Muscle of leg (tissue), 11 donors: ENCODE measurements around the gene TEAD1. TPM values are rescaled to one million over a fixed set of nuclear protein-coding genes. Genes with fewer than 3 reads are reported as not detected.
A peak's percentile ranks its signal among the peaks of the same experiment; 100 is the strongest.

Experiments
- DNase-seq: peaks from one replicate; pipeline ENCODE4 v3.0.0; 2013
- H3K27ac ChIP-seq: one replicate; pipeline ENCODE4 v1.5.1; 2013; ENCODE audit warnings: mild to moderate bottlenecking, low read length, control low read depth
- H3K27me3 ChIP-seq: one replicate; pipeline ENCODE4 v1.6.1; 2013; ENCODE audit warnings: low read length; ENCODE audit not compliant: control insufficient read depth, insufficient read depth
- H3K36me3 ChIP-seq: one replicate; pipeline ENCODE4 v1.6.1; 2013; ENCODE audit warnings: low read length; ENCODE audit not compliant: control insufficient read depth, insufficient read depth
- H3K4me1 ChIP-seq: one replicate; pipeline ENCODE4 v1.6.1; 2013; ENCODE audit warnings: low read length; ENCODE audit not compliant: control insufficient read depth, insufficient read depth
- H3K4me3 ChIP-seq: one replicate; pipeline ENCODE4 v1.5.1; 2013; ENCODE audit warnings: low read length, control low read depth
- H3K9me3 ChIP-seq: replicated peaks from 2 replicates; pipeline ENCODE4 v1.6.1; 2013; ENCODE audit warnings: low read depth, low read length; ENCODE audit not compliant: control insufficient read depth
- WGBS: methylation state at CpG from one replicate; pipeline ENCODE4 v1.1.5; 2013; ENCODE audit warnings: missing lambda C conversion rate; ENCODE audit not compliant: insufficient coverage; 5-methylcytosine and 5-hydroxymethylcytosine counted together
- polyA plus RNA-seq, 8 donors: library from polyadenylated mRNA; unstranded; fragments of 120-200 nt; gene quantifications; one replicate each; pipeline versions ENCODE4 v1.2.1 to v1.2.3, GENCODE V29; 2013; ENCODE audit warnings: inconsistent platforms in 1 of 8, low replicate concordance in 1 of 8; ENCODE audit not compliant: insufficient read length in 8 of 8, insufficient read depth in 1 of 8
- total RNA-seq: library from RNA; stranded (reverse); fragments of 120-200 nt; gene quantifications from one replicate; pipeline ENCODE4 v1.2.4, GENCODE V29; 2013

TEAD1 gene
- total and polyA plus RNA-seq, 9 donors = 53.9 to 104 (median 81.5) TPM

DNA sequence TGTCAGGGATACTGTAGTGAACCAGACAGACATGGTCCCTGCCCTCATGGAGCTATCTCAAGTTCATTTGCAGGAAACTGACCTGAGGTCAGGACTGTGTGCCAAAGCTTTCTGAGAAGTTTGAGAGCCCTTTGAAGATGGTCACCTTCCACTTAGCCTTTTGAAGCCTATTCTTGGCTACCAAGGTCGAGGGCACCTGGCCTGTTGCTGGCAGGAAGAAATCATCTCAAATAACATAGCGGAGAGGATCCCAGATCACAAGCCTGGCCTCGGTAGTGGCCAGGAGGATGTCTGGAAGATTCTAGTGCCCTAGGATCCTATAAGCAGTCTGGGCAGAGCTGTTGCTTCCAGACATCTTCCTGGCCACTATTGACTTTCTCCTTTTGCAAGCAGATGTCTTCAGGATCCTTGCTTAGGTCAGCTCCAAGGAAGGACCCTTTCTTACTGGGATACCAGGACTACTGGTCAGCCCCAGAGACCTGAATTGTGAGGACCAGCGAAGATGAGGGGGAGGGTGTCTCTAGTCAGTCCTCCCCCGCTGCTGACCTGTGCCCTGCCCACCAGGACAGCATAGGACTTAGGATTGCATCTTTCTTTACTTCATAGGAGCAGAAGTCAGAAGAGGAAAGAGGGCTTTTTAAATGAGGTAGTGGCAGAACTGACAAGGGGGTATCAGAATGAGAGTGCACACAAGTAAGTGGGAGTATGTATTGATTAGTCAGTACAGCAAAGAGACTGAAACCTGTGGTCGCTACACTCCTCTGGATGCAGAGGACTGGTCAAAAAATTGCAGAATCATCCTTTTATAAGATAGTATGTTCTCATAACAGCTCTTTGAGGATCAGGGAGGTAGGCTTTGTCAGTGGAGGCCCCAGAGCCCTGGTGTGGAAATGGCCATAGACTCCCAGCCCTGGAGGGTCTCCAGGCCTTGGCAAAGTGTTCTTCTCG lies 94.8 kb downstream of the TEAD1 start:
- peaks cover 49% of the 10 kb centered on the region for H3K4me1 ChIP-seq

GRCh38 chr11:12769834-12770345 lies 95.7 kb downstream of the TEAD1 start:
- 15% methylated on average over 3 of the region's 3 CpGs for WGBS
- Histone ChIP-seq H3K4me1 (peaks cover 40% of the 10 kb centered on the region), H3K27ac (no peak overlapping the region)

More for the DNA sequence above, 94.8 kb downstream of the TEAD1 start:
- Histone ChIP-seq H3K9me3 (no peaks in the 10 kb centered on the region), H3K27me3 (no peaks in the 10 kb centered on the region), H3K27ac (no peak overlapping the region), H3K4me3 (no peak overlapping the region), H3K36me3 (peaks cover 17% of the 10 kb centered on the region)
- no peak for DNase-seq
- 93% methylated on average over 3 of the region's 7 CpGs for WGBS

DNA sequence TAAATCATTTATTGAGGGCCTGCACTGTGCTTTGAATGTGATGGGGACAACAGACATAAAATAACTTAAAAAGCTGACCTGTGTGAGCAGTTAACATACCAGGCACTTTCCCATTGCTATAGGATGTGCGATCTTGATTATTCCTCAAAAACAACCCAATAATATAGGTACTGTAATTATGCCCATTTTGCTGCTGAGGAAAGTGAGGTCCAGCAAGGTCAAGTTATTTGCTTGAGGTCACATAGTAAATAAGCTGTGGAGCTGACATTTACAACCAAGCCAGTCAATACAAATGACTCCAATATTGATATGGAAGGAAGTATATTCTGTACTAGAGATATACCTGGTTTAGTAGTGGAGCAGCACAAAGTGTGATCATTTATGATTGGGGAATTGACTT lies 96.2 kb downstream of the TEAD1 start:
- Histone ChIP-seq H3K4me1 (peaks cover 39% of the 10 kb centered on the region), H3K9me3 (no peaks in the 10 kb centered on the region)
- WGBS = no CpG with 5 or more reads among the region's 1 CpG

More at GRCh38 chr11:12769834-12770345, 95.7 kb downstream of the TEAD1 start:
- Histone ChIP-seq H3K4me3 (no peak overlapping the region), H3K27me3 (no peaks in the 10 kb centered on the region), H3K9me3 (no peaks in the 10 kb centered on the region), H3K36me3 (peaks cover 12% of the 10 kb centered on the region)
- DNase-seq = no peak

DNA sequence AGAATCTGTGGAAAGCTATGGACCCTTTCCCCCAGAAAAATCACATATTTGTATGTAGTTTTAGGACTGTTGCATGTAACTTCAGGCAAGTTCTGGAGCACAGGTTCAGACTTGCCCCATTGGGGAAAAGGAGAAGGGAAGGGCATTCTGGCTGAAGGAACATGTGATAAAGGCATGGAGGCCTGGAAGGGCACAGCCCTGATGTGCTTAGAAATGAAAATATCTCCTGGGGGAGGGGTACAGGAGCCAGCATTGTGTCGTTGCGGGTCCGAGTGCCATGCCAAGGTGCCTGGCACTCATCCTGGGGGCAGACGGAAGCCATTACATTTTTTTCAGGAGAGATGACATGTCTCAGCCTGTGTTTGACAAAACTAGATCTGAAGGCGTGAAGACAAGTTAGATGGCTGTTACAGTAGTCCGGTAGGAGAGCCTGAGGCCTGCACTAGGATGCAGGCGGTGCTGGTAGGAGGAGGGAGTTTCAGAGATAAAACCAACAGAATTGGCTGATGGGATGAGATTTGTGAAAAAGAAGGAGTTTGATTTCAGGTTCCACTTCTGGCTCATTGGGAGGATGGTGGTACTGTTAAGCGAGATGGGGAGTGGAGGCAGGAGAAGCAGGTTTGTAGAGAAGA lies 96.9 kb downstream of the TEAD1 start:
- no peak overlapping the region for H3K27ac ChIP-seq

More for the DNA sequence above, 96.2 kb downstream of the TEAD1 start:
- no peak for DNase-seq
- no peak overlapping the region for H3K4me3 ChIP-seq
- H3K27ac ChIP-seq = no peak overlapping the region
- peaks cover 11% of the 10 kb centered on the region for H3K36me3 ChIP-seq
- H3K27me3 ChIP-seq = no peaks in the 10 kb centered on the region

DNA sequence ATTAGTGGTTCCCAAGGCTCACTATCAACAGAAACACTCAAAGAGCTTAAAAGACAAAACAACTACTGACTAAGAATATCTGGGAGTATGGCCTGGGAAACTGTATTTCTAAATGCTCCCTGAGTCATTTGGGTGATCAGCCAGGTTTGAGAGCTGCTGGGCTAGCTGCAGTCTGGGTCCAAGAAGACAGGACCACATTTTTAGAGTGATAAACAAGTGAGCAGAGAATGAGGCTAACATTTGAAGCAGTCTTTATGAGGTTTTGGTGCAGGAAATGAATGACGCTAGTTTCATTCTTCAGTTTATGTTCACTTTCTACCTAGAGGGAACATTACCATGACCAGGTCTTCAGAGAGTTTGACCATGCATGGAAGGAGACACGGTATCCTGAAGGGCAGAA lies 97.7 kb downstream of the TEAD1 start:
- no peak overlapping the region for H3K4me3 ChIP-seq
- H3K36me3 ChIP-seq = peaks cover 5% of the 10 kb centered on the region
- H3K9me3 ChIP-seq = no peaks in the 10 kb centered on the region
- H3K27ac ChIP-seq = no peak overlapping the region
- 56% methylated on average over 1 of the region's 2 CpGs for WGBS
- no peak for DNase-seq
- peaks cover 38% of the 10 kb centered on the region for H3K4me1 ChIP-seq
- no peaks in the 10 kb centered on the region for H3K27me3 ChIP-seq

More for the DNA sequence above, 96.9 kb downstream of the TEAD1 start:
- WGBS = 84% methylated on average over 8 of the region's 8 CpGs
- Histone ChIP-seq H3K36me3 (peaks cover 11% of the 10 kb centered on the region), H3K4me3 (no peak overlapping the region), H3K9me3 (no peaks in the 10 kb centered on the region), H3K27me3 (no peaks in the 10 kb centered on the region), H3K4me1 (peaks cover 41% of the 10 kb centered on the region)
- no peak for DNase-seq

GRCh38 chr11:12772324-12772723 lies 98.1 kb downstream of the TEAD1 start:
- Histone ChIP-seq H3K4me1 (peaks cover 35% of the 10 kb centered on the region), H3K27me3 (no peaks in the 10 kb centered on the region), H3K27ac (no peak overlapping the region), H3K9me3 (no peaks in the 10 kb centered on the region), H3K36me3 (peaks cover 3% of the 10 kb centered on the region), H3K4me3 (no peak overlapping the region)
- no peak for DNase-seq
- WGBS = 43% methylated on average over 1 of the region's 1 CpG

DNA sequence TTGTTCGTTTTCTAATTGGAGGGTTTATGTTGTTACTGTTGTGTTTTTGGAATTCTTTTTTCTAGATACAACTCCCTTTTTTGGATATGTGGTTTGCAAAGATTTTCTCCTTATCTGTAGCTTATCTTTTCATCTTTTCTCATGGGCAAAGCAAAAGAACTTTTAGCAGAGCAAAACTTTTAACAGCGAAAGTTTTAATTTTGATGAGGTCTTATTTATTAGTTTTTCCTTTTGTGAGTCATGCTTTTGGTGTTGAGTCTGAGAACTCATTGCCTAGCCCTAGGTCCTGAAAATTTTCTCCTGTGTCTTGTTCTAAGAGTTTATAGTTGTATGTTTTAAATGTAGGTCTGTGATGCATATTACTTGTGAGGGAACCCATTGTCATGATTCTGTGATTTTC lies 99.4 kb downstream of the TEAD1 start:
- WGBS = 100% methylated on average over 1 of the region's 2 CpGs
- H3K36me3 ChIP-seq = peaks cover 3% of the 10 kb centered on the region
- H3K4me1 ChIP-seq = peaks cover 35% of the 10 kb centered on the region
- H3K4me3 ChIP-seq = no peak overlapping the region
- H3K9me3 ChIP-seq = no peaks in the 10 kb centered on the region
- H3K27ac ChIP-seq = no peak overlapping the region
- DNase-seq = no peak
- no peaks in the 10 kb centered on the region for H3K27me3 ChIP-seq

GRCh38 chr11:12775955-12776354 lies 101.7 kb downstream of the TEAD1 start:
- no peak overlapping the region for H3K4me3 ChIP-seq
- peaks cover 3% of the 10 kb centered on the region for H3K36me3 ChIP-seq
- DNase-seq = peak; percentile 52
- no peaks in the 10 kb centered on the region for H3K27me3 ChIP-seq
- 86% methylated on average over 8 of the region's 10 CpGs for WGBS
- peak overlapping the region; percentile 69 for H3K27ac ChIP-seq
- H3K4me1 ChIP-seq = peaks cover 18% of the 10 kb centered on the region
- H3K9me3 ChIP-seq = no peaks in the 10 kb centered on the region

DNA sequence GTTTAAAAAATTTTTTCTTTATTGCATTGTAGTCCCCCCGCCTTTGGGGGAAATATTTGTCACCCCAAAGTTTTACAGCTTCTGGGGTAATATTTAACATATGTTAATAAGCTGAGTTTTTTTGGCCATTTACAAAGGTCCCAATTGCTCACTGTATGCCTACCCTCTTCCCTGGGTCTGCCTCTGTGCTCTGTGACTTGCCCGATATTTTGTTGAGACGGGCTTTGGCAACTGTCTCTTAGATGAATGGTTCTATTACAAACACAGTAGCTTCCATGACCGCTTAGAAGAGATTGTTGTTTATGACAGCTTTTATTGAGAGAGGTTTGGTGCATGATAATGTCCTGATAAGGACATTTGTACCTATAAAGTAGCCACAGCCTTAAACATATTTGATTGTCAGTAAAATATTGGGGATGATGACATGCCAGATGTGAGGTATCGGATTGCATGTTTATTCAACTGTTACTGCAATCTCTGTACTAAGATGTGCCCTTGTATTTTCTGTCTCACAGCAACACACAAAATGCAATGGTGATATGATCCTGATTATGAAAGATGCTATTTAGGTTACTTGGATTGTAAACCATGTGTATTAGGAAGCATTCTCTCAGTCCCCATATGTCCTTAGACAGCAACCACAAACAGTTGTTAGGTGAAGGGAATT lies 103.1 kb downstream of the TEAD1 start:
- no CpG with 5 or more reads among the region's 5 CpGs for WGBS
- peak; percentile 47 for DNase-seq
- peaks cover 3% of the 10 kb centered on the region for H3K36me3 ChIP-seq
- no peaks in the 10 kb centered on the region for H3K27me3 ChIP-seq
- no peak overlapping the region for H3K4me3 ChIP-seq
- H3K27ac ChIP-seq = peak overlapping the region; percentile 62
- peaks cover 15% of the 10 kb centered on the region for H3K4me1 ChIP-seq
- H3K9me3 ChIP-seq = no peaks in the 10 kb centered on the region
